ENCODE data around the gene BTBD7.

BTBD7 gene

DNA sequence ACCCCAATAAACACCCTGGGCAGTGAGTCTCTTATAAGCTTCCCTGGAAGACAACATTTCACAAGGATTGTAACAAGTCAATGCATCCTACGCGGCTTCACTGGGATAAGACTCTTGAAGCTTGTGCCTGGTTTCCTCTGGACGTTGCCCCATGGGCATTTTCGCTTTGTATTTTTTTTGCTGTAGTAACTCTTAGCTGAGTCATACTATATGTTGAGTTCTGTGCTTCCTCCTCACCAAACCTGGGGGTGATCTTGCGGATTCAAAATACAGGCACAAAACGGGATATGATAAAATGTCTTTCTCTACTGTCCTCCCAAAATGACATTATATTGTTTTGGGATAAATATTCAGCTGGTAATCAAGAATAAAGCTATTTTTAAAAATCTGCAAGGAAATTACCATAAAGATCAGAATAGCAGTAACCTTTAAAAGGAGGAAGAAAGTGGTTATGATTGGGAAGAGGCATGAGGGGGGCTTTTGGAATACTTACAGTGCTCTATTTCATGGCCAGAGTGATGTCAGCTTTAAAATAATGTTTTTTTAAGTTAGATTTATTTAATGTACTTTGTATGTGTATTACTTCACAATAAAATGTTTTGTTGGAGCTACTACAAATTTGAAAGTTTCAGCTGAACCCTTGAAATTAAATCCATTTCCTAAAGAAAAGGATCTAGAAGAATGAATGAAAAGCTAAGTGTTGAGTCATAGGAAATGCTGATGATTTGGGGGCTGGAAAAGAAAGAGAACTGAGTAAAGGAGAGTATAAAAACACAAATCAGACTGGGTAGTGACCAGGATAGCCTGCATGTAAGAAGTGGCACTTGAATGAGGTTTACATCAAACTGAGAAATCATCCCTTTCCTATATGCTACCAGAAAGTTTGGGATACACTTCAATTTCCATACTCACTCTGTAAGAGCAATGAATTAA is 14.7 kb downstream of the BTBD7 start:
- peaks cover 7% of the 10 kb centered on the region for H3K36me3 Mint-ChIP-seq
- H3K4me3 Mint-ChIP-seq = no peak overlapping the region
- no peak overlapping the region for H3K27ac Mint-ChIP-seq
- peaks cover 46% of the 10 kb centered on the region for H3K4me1 Mint-ChIP-seq
- no peaks in the 10 kb centered on the region for H3K27me3 Mint-ChIP-seq
- H3K9me3 Mint-ChIP-seq = no peaks in the 10 kb centered on the region

DNA sequence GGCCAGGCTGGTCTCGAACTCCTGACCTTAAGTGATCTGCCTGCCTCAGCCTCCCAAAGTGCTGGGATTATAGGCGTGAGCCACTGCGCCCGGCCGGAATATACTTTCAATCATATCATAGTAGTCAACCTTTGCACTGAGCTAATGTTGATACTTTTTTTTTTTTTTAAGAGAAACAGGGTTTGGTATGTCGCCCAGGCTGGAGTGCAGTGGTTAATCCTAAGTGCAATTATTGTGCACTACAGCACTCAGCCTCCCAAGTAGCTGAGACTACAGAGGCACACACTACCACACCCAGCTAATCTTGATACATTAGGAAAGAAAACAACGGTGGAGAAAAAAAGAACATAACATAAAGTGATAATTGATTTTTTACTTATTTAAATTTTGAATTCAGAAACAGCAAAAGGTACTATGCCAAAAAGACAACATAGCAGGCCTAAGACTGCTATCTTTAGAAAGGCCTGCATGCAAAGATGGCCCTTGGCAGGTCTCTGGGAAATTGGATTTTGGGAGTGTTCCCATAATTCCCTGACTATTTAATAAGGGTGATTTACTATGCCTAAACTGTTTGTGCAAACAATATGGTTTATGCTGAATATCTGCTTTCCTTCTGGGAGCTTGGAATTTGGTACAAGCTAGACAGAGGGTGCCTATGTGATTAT is 15.5 kb downstream of the BTBD7 start:
- no peak overlapping the region for H3K4me3 Mint-ChIP-seq
- H3K27me3 Mint-ChIP-seq = no peaks in the 10 kb centered on the region
- peaks cover 7% of the 10 kb centered on the region for H3K36me3 Mint-ChIP-seq
- peaks cover 38% of the 10 kb centered on the region for H3K4me1 Mint-ChIP-seq
- H3K27ac Mint-ChIP-seq = no peak overlapping the region
- no peaks in the 10 kb centered on the region for H3K9me3 Mint-ChIP-seq

DNA sequence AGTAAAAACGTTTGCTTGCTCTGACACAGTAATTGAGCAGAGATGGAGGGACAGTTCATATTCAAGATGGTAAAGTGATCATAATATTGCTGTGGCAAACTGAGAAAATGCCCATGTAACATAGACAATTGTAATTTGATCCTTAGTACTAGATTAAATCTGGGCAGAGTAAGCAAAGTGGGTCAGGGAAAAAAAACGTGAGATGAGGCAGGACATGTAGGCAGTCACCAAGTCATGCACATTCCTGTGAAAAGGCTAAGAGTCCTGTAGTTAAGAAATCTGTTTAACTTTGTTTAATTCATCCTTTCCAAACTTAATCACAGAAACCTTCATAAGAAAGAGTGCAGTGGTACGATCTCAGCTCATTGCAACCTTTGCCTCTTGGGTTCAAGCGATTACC is 16.1 kb downstream of the BTBD7 start:
- H3K4me3 Mint-ChIP-seq = no peak overlapping the region
- no peak overlapping the region for H3K27ac Mint-ChIP-seq
- no peaks in the 10 kb centered on the region for H3K9me3 Mint-ChIP-seq
- H3K4me1 Mint-ChIP-seq = peaks cover 40% of the 10 kb centered on the region
- no peaks in the 10 kb centered on the region for H3K27me3 Mint-ChIP-seq
- H3K36me3 Mint-ChIP-seq = peaks cover 6% of the 10 kb centered on the region

DNA sequence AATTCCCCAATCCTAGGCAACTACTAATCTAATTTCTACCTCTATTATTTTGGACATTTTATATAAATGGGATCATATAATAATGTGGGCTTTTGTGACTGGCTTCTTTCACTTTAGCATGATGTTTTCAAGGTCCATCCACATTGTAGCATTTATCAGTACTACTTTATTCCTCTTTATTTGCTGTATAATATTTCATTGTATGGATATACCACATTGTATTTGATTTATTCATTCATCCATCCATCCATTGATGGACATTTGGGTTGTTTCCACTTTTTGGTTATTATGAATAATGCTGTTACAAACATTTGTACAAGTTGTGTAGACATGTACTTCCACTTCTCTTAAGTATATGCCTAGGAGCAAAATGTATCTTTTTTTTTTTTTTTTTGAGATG is 17.3 kb downstream of the BTBD7 start:
- Mint-ChIP-seq H3K36me3 (peaks cover 4% of the 10 kb centered on the region), H3K4me3 (no peak overlapping the region), H3K27ac (no peak overlapping the region), H3K9me3 (no peaks in the 10 kb centered on the region), H3K4me1 (peaks cover 37% of the 10 kb centered on the region), H3K27me3 (no peaks in the 10 kb centered on the region)

GRCh38 chr14:93311082-93311481 is 21.8 kb downstream of the BTBD7 start:
- Mint-ChIP-seq H3K4me3 (no peak overlapping the region), H3K27ac (no peak overlapping the region), H3K9me3 (no peaks in the 10 kb centered on the region), H3K27me3 (no peaks in the 10 kb centered on the region), H3K4me1 (peaks cover 34% of the 10 kb centered on the region), H3K36me3 (peaks cover 1% of the 10 kb centered on the region)

GRCh38 chr14:93309427-93309966 is 23.3 kb downstream of the BTBD7 start:
- Mint-ChIP-seq H3K9me3 (no peaks in the 10 kb centered on the region), H3K4me1 (peaks cover 38% of the 10 kb centered on the region), H3K4me3 (no peak overlapping the region), H3K36me3 (peaks cover 3% of the 10 kb centered on the region), H3K27ac (no peak overlapping the region), H3K27me3 (no peaks in the 10 kb centered on the region)

- Mint-ChIP-seq H3K9me3 (no peaks in the 10 kb centered on the region), H3K4me1 (peaks cover 40% of the 10 kb centered on the region), H3K36me3 (peaks cover 3% of the 10 kb centered on the region), H3K27me3 (no peaks in the 10 kb centered on the region), H3K4me3 (no peak overlapping the region), H3K27ac (no peak overlapping the region)
Observed at GRCh38 chr14:93308686-93309345, 24.0 kb downstream of the BTBD7 start.

DNA sequence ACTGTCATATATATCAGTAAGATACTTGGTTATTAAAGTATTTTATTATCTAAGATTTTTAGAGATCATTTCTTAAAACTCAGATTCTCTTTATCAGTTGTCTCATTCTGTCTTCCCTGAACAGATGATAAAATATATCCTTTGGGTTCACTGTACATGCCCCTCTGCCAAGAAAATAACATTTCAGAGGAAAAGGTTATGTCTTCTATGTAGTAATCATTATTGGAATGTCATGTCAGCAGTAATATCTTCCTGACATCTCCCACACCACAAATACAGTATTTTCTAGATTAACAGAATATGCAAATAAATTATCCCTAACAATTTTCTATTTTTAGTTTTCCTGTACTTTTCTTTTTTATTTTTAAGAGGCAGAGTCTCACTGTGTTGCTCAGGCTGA is 26.0 kb downstream of the BTBD7 start:
- peaks cover 43% of the 10 kb centered on the region for H3K4me1 Mint-ChIP-seq
- no peaks in the 10 kb centered on the region for H3K27me3 Mint-ChIP-seq
- peaks cover 3% of the 10 kb centered on the region for H3K36me3 Mint-ChIP-seq
- H3K4me3 Mint-ChIP-seq = no peak overlapping the region
- no peak overlapping the region for H3K27ac Mint-ChIP-seq
- H3K9me3 Mint-ChIP-seq = no peaks in the 10 kb centered on the region

GRCh38 chr14:93305725-93306418 is 27.0 kb downstream of the BTBD7 start:
- Mint-ChIP-seq H3K27ac (no peak overlapping the region), H3K36me3 (peaks cover 3% of the 10 kb centered on the region), H3K9me3 (no peaks in the 10 kb centered on the region), H3K4me1 (peaks cover 39% of the 10 kb centered on the region), H3K4me3 (no peak overlapping the region), H3K27me3 (no peaks in the 10 kb centered on the region)

DNA sequence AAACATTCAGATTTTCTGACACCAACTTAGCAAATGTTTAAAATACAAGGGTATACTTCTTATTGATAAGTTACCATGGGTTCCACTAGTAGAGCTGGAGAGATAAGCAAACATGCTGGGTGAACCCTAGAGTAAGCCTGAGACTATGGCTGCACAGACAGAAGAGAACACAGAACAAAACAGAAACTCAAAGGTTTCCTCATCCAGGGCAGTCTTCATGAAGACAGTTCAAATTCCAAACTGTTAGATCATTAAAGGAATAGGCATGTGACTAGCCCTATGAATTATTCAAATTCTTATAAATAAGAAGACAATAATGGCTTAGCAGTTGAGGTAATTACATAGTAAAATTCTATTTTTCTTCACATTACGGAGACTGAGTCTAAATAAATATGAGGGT is 28.1 kb downstream of the BTBD7 start:
- Mint-ChIP-seq H3K27ac (no peak overlapping the region), H3K4me1 (peaks cover 37% of the 10 kb centered on the region), H3K4me3 (no peak overlapping the region), H3K27me3 (no peaks in the 10 kb centered on the region), H3K36me3 (peaks cover 3% of the 10 kb centered on the region), H3K9me3 (no peaks in the 10 kb centered on the region)

GRCh38 chr14:93303659-93304058 is 29.2 kb downstream of the BTBD7 start:
- Mint-ChIP-seq H3K9me3 (no peaks in the 10 kb centered on the region), H3K4me1 (peaks cover 36% of the 10 kb centered on the region)

DNA sequence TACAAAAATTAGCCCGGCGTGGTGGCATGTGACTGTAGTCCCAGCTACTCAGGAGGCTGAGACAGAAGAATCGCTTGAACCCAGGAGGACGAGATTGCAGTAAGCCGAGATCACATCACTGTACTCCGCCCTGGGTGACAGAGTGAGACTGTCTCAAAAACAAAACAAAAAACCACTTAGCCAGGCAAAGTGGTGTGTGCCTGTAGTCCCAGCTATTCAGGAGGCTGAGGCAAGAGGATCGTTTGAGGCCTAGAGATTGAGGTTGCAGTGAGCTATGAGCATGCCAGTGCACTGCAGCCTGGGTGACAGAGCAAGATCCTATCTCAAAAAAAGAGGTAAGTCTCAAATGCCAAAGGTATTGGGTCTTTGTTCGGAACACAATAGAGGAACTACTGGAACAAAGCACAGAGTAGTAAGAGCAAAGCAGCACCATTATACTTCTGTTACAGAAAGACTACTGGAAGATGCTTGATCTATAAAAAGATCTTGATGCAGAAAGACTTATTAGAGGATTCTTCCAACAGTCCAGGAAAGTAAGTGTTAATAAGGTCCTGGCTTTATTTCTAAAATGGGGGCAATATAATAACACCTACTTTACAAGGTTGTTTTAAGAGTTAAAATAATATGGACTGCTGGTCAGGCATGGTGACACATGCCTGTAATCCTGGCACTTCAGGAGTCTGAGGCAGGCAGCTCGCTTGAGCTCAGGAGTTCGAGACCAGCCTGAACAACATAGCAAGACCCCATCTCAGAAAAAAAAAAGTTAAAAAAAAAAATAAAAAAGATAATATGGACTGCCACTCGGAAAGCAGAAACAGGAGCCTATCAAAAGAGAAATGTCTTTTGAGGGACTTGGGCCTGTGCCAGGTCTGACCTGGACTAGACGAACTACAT is 29.9 kb downstream of the BTBD7 start:
- no peak overlapping the region for H3K27ac Mint-ChIP-seq
- no peak overlapping the region for H3K4me3 Mint-ChIP-seq
- peaks cover 3% of the 10 kb centered on the region for H3K36me3 Mint-ChIP-seq
- H3K4me1 Mint-ChIP-seq = peaks cover 37% of the 10 kb centered on the region
- no peaks in the 10 kb centered on the region for H3K27me3 Mint-ChIP-seq
- H3K9me3 Mint-ChIP-seq = no peaks in the 10 kb centered on the region

More at GRCh38 chr14:93303659-93304058, 29.2 kb downstream of the BTBD7 start:
- H3K27me3 Mint-ChIP-seq = no peaks in the 10 kb centered on the region
- H3K36me3 Mint-ChIP-seq = peaks cover 3% of the 10 kb centered on the region
- no peak overlapping the region for H3K27ac Mint-ChIP-seq
- H3K4me3 Mint-ChIP-seq = no peak overlapping the region

GRCh38 chr14:93301821-93302447 is 30.9 kb downstream of the BTBD7 start:
- H3K9me3 Mint-ChIP-seq = no peaks in the 10 kb centered on the region
- H3K27me3 Mint-ChIP-seq = no peaks in the 10 kb centered on the region
- no peak overlapping the region for H3K4me3 Mint-ChIP-seq
- H3K36me3 Mint-ChIP-seq = peaks cover 2% of the 10 kb centered on the region
- H3K4me1 Mint-ChIP-seq = peaks cover 41% of the 10 kb centered on the region
- no peak overlapping the region for H3K27ac Mint-ChIP-seq

DNA sequence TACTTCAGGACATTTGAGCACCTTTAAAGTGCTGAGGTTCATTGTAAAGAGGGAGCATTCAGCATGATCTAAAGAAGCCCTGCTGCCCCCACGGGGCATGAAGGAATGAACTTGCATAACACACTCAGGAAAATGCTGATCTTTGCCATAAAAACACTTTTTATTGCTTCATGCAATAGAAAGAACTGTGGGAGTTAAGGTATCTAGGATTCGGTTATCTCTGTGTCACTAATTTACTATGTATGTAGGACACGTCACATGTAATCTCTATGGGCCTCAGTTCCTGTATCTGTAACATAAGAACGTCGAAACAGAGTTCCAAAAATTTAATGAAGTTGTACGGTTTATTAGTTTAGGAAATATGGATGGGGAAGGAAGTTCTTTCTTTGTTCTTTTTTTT is 33.0 kb downstream of the BTBD7 start:
- no peak overlapping the region for H3K4me3 Mint-ChIP-seq
- H3K36me3 Mint-ChIP-seq = peaks cover 2% of the 10 kb centered on the region
- no peaks in the 10 kb centered on the region for H3K9me3 Mint-ChIP-seq
- H3K27ac Mint-ChIP-seq = no peak overlapping the region
- H3K4me1 Mint-ChIP-seq = peaks cover 34% of the 10 kb centered on the region
- no peaks in the 10 kb centered on the region for H3K27me3 Mint-ChIP-seq

Measured in activated naive CD4-positive, alpha-beta T cell treated with anti-CD3 and anti-CD28 coated beads, Interleukin-2, amount 50 U/mL, for 24 hours (primary cell).